ENCODE results near the gene PDE4B.
"Not testable (repeated sequence)": the region's sequence is repeated elsewhere in the genome, so short reads cannot be mapped to it uniquely, and the experiment has no call there.

PDE4B gene

GRCh38 chr1:66069976-66070876 is 277.5 kb downstream of the PDE4B start:
- no peak for DNase-seq

- no peak for DNase-seq
Observed at GRCh38 chr1:66073388-66073787, 280.7 kb downstream of the PDE4B start.

GRCh38 chr1:66074147-66074546 is 281.5 kb downstream of the PDE4B start:
- no peak for DNase-seq

GRCh38 chr1:66078412-66078811 is 285.7 kb downstream of the PDE4B start:
- DNase-seq, result no peak

GRCh38 chr1:66083003-66083402 is 290.3 kb downstream of the PDE4B start:
- DNase-seq, result no peak

- DNase-seq, result no peak
Observed at GRCh38 chr1:66084442-66084841, 291.7 kb downstream of the PDE4B start.

GRCh38 chr1:66085600-66085999 is 292.9 kb downstream of the PDE4B start:
- DNase-seq, result no peak

- DNase-seq, result no peak
Observed at GRCh38 chr1:66088787-66089186, 296.1 kb downstream of the PDE4B start.

GRCh38 chr1:66090859-66091457 is 298.3 kb downstream of the PDE4B start:
- DNase-seq, result no peak

- no peak for DNase-seq
Observed at GRCh38 chr1:66095190-66095589, 302.5 kb downstream of the PDE4B start.

GRCh38 chr1:66100959-66101358 is 308.3 kb downstream of the PDE4B start:
- not testable (repeated sequence) for DNase-seq

GRCh38 chr1:66104076-66104475 is 311.4 kb downstream of the PDE4B start:
- not testable (repeated sequence) for DNase-seq

GRCh38 chr1:66108624-66109023 is 315.9 kb downstream of the PDE4B start:
- DNase-seq, result no peak

GRCh38 chr1:66112744-66113400 is 320.2 kb downstream of the PDE4B start:
- no peak for DNase-seq

- DNase-seq, result no peak
Observed at GRCh38 chr1:66119148-66119547, 326.5 kb downstream of the PDE4B start.

- no peak for DNase-seq
Observed at GRCh38 chr1:66124670-66125069, 332.0 kb downstream of the PDE4B start.

- DNase-seq, result not testable (repeated sequence)
Observed at GRCh38 chr1:66128641-66129040, 335.9 kb downstream of the PDE4B start.

- DNase-seq, result no peak
Observed at GRCh38 chr1:66132324-66132723, 339.6 kb downstream of the PDE4B start.

- no peak for DNase-seq
Observed at GRCh38 chr1:66134004-66134403, 341.3 kb downstream of the PDE4B start.

GRCh38 chr1:66135161-66135560 is 342.5 kb downstream of the PDE4B start:
- no peak for DNase-seq

- DNase-seq, result not testable (repeated sequence)
Observed at GRCh38 chr1:66136423-66136822, 343.7 kb downstream of the PDE4B start.

- no peak for DNase-seq
Observed at GRCh38 chr1:66137235-66137634, 344.5 kb downstream of the PDE4B start.

- DNase-seq, result no peak
Observed at GRCh38 chr1:66138613-66139012, 345.9 kb downstream of the PDE4B start.

- DNase-seq, result no peak
Observed at GRCh38 chr1:66140072-66140471, 347.4 kb downstream of the PDE4B start.
